Neural cell (in vitro differentiated cells): ENCODE measurements around the gene MPC2. TPM values are rescaled to one million over a fixed set of nuclear protein-coding genes. Genes with fewer than 3 reads are reported as not detected.

ENCODE experiments used
- H2AFZ ChIP-seq: fragments of 200-600, 300-800 bp; sonication (generic), shearing (Covaris generic); 2 replicates; pipeline ENCODE4 v1.6.0; 2014; ENCODE audit warnings: low read depth, mild to moderate bottlenecking, antibody characterized with exemption, low read length, moderate library complexity
- H3F3A ChIP-seq: fragments of 200-600 bp; shearing (Covaris generic); 2 replicates; pipeline ENCODE4 v1.6.1; 2016; ENCODE audit warnings: mild to moderate bottlenecking, moderate library complexity, mixed read lengths, antibody characterized with exemption, low read length; ENCODE audit not compliant: insufficient read depth, poor library complexity, severe bottlenecking
- H3K27ac ChIP-seq: fragments of 200-600, 300-800 bp; sonication (generic), shearing (Covaris generic); 2 replicates; pipeline ENCODE4 v1.5.1; 2014; ENCODE audit warnings: mild to moderate bottlenecking, low read length, moderate library complexity
- H3K27me3 ChIP-seq: fragments of 300-800, 200-600 bp; sonication (generic), shearing (Covaris generic); 2 replicates; pipeline ENCODE4 v1.6.0; 2014; ENCODE audit warnings: mild to moderate bottlenecking, low read depth, low read length, moderate library complexity; ENCODE audit not compliant: insufficient read depth
- H3K36me3 ChIP-seq: fragments of 300-800, 200-600 bp; sonication (generic), shearing (Covaris generic); 2 replicates; pipeline ENCODE4 v1.5.1; 2014; ENCODE audit warnings: mild to moderate bottlenecking, antibody characterized with exemption, low read length, moderate library complexity; ENCODE audit not compliant: insufficient read depth
- H3K4me2 ChIP-seq: fragments of 300-800, 200-600 bp; sonication (generic), shearing (Covaris generic); 2 replicates; pipeline ENCODE4 v1.6.0; 2014; ENCODE audit warnings: mild to moderate bottlenecking, low read length
- H3K4me3 ChIP-seq: fragments of 300-800, 200-600 bp; sonication (generic), shearing (Covaris generic); 2 replicates; pipeline ENCODE4 v1.5.1; 2014; ENCODE audit warnings: mild to moderate bottlenecking, low read length, moderate library complexity
- H3K79me2 ChIP-seq: fragments of 200-600 bp; shearing (Covaris generic); replicated peaks from 2 replicates; pipeline ENCODE4 v1.6.0; 2014; ENCODE audit warnings: mild to moderate bottlenecking, low read length, moderate library complexity; ENCODE audit not compliant: insufficient read depth
- H3K9ac ChIP-seq: fragments of 300-800, 200-600 bp; sonication (generic), shearing (Covaris generic); 2 replicates; pipeline ENCODE4 v1.6.1; 2016; ENCODE audit warnings: mild to moderate bottlenecking, low read length, mixed read lengths
- H3K9me2 ChIP-seq: fragments of 200-600 bp; shearing (Covaris generic); 2 replicates; pipeline ENCODE4 v1.6.1; 2016; ENCODE audit warnings: mild to moderate bottlenecking, low read length, mixed read lengths; ENCODE audit not compliant: insufficient read depth
- H3K9me3 ChIP-seq: fragments of 200-600, 300-800 bp; sonication (generic), shearing (Covaris generic); 2 replicates; pipeline ENCODE4 v1.6.1; 2016; ENCODE audit warnings: mild to moderate bottlenecking, mixed run types, low read length, moderate library complexity, mixed read lengths
- H4K20me1 ChIP-seq: fragments of 200-600 bp; shearing (Covaris generic); 2 replicates; pipeline ENCODE4 v1.6.1; 2016; ENCODE audit warnings: mild to moderate bottlenecking, mixed run types; ENCODE audit not compliant: insufficient read depth
- CTCF ChIP-seq: fragments of 450-650 bp; IDR thresholded peaks from 2 replicates; pipeline ENCODE4 v1.5.1; 2014; ENCODE audit warnings: antibody characterized with exemption, mild to moderate bottlenecking, moderate library complexity; ENCODE audit not compliant: poor library complexity, severe bottlenecking
- EP300 ChIP-seq: fragments of 450-650 bp; conservative IDR thresholded peaks from 2 replicates; pipeline ENCODE4 v1.6.1; 2014; ENCODE audit warnings: antibody characterized with exemption, mild to moderate bottlenecking, moderate library complexity; ENCODE audit not compliant: poor library complexity, severe bottlenecking
- EZH2 ChIP-seq: fragments of 200-600, 300-800 bp; shearing (Covaris generic), sonication (generic); IDR thresholded peaks from 2 replicates; pipeline ENCODE4 v1.6.1; 2014; ENCODE audit warnings: antibody characterized with exemption, low read length, borderline replicate concordance, mild to moderate bottlenecking; ENCODE audit not compliant: insufficient read depth, poor library complexity, severe bottlenecking
- MXI1 ChIP-seq: fragments of 450-650 bp; conservative IDR thresholded peaks from 2 replicates; pipeline ENCODE4 v1.6.1; 2014; ENCODE audit warnings: antibody characterized with exemption, mild to moderate bottlenecking; ENCODE audit not compliant: poor library complexity, severe bottlenecking
- POLR2AphosphoS5 ChIP-seq: IDR thresholded peaks from 2 replicates; pipeline ENCODE4 v1.6.1; 2012
- RAD21 ChIP-seq: fragments of 450-650 bp; conservative IDR thresholded peaks from 2 replicates; pipeline ENCODE4 v1.6.1; 2014; ENCODE audit warnings: antibody characterized with exemption, mild to moderate bottlenecking, moderate library complexity
- REST ChIP-seq: IDR thresholded peaks from 2 replicates; pipeline ENCODE4 v1.6.1; 2012; ENCODE audit warnings: borderline replicate concordance
- SMC3 ChIP-seq: fragments of 450-650 bp; conservative IDR thresholded peaks from 2 replicates; pipeline ENCODE4 v1.6.1; 2014; ENCODE audit warnings: antibody characterized with exemption, mild to moderate bottlenecking, moderate library complexity; ENCODE audit not compliant: poor library complexity
- TAF1 ChIP-seq: IDR thresholded peaks from 2 replicates; pipeline ENCODE4 v1.6.1; 2012; ENCODE audit warnings: low read depth
- polyA plus RNA-seq: library from polyadenylated mRNA; depleted of rRNA; stranded (reverse); fragments of >200 nt; gene quantifications from 2 replicates; pipeline ENCODE4 v1.2.3, GENCODE V29; 2014

The MPC2 gene
- polyA plus RNA-seq, 1 donor from 2014 or later, result 104 TPM

- Histone ChIP-seq H3K79me2 (peaks cover 3% of the 10 kb centered on the region), H3K27me3 (no peaks in the 10 kb centered on the region), H3K4me3 (no peak overlapping the region), H2AFZ (no peak overlapping the region), H3K9me3 (no peaks in the 10 kb centered on the region), H3K36me3 (peaks cover 7% of the 10 kb centered on the region), H3F3A (no peaks in the 10 kb centered on the region), H3K9me2 (no peaks in the 10 kb centered on the region), H3K27ac (no peak overlapping the region), H3K9ac (no peak overlapping the region), H3K4me2 (no peak overlapping the region), H4K20me1 (no peaks in the 10 kb centered on the region)
- TF ChIP-seq TAF1 (no peak), MXI1 (no peak), EP300 (no peak), POLR2AphosphoS5 (no peak), REST (no peak), CTCF (no peak), SMC3 (no peak)
Observed at GRCh38 chr1:167922023-167922422, 14.8 kb downstream of the MPC2 start.

- Histone ChIP-seq H3K4me2 (no peak overlapping the region), H3K79me2 (no peaks in the 10 kb centered on the region), H3K27ac (no peak overlapping the region), H4K20me1 (no peaks in the 10 kb centered on the region), H3K9me2 (no peaks in the 10 kb centered on the region), H3K36me3 (peaks cover 5% of the 10 kb centered on the region), H3K4me3 (no peak overlapping the region), H3F3A (no peaks in the 10 kb centered on the region), H2AFZ (no peak overlapping the region), H3K27me3 (no peaks in the 10 kb centered on the region), H3K9me3 (no peaks in the 10 kb centered on the region), H3K9ac (no peak overlapping the region)
- TF ChIP-seq SMC3 (no peak), CTCF (no peak), MXI1 (no peak), REST (no peak), TAF1 (no peak), POLR2AphosphoS5 (no peak), EZH2 (no peak), RAD21 (no peak), EP300 (no peak)
Observed at GRCh38 chr1:167916766-167917511, 19.9 kb downstream of the MPC2 start.
